ENCODE measurements around the gene MRNIP. TPM values are rescaled to one million over a fixed set of nuclear protein-coding genes. Genes with fewer than 3 reads are reported as not detected.

Gene MRNIP
- total RNA-seq, 1 donor from 2014 or later = 42.2 TPM

- no peak for TF ChIP-seq CTCF (conservative IDR thresholded peaks at IDR 0.05)
- Mint-ChIP-seq H3K36me3 (ENCODE audit: low read depth) (peaks cover 7% of the 10 kb centered on the region), H3K4me3 (peak overlapping the region; percentile 61), H3K27ac (ENCODE audit: unreplicated experiment) (peak overlapping the region; percentile 35), H3K27me3 (ENCODE audit: low read depth) (peaks cover 5% of the 10 kb centered on the region), H3K9me3 (no peaks in the 10 kb centered on the region), H3K4me1 (peaks cover 23% of the 10 kb centered on the region)
- DNase-seq (ENCODE audit: low read depth, low spot score) = no peak
Observed at GRCh38 chr5:179799644-179799973, 59.0 kb downstream of the MRNIP start.

GRCh38 chr5:179798771-179799643, 59.6 kb downstream of the MRNIP start:
- no peaks in the 10 kb centered on the region for H3K9me3 Mint-ChIP-seq
- no peak for TF ChIP-seq CTCF (conservative IDR thresholded peaks at IDR 0.05)
- peaks cover 5% of the 10 kb centered on the region for H3K27me3 Mint-ChIP-seq (ENCODE audit: low read depth)
- peak overlapping the region; percentile 35 for H3K27ac Mint-ChIP-seq (ENCODE audit: unreplicated experiment)
- H3K4me3 Mint-ChIP-seq = peak overlapping the region; percentile 61
- H3K4me1 Mint-ChIP-seq = peaks cover 17% of the 10 kb centered on the region
- DNase-seq (ENCODE audit: low read depth, low spot score) = no peak
- H3K36me3 Mint-ChIP-seq (ENCODE audit: low read depth) = peaks cover 7% of the 10 kb centered on the region

- peaks cover 14% of the 10 kb centered on the region for H3K4me1 Mint-ChIP-seq
- H3K9me3 Mint-ChIP-seq = no peaks in the 10 kb centered on the region
- H3K4me3 Mint-ChIP-seq = no peak overlapping the region
- H3K36me3 Mint-ChIP-seq (ENCODE audit: low read depth) = peaks cover 7% of the 10 kb centered on the region
- TF ChIP-seq CTCF (conservative IDR thresholded peaks at IDR 0.05) = no peak
- peaks cover 5% of the 10 kb centered on the region for H3K27me3 Mint-ChIP-seq (ENCODE audit: low read depth)
- H3K27ac Mint-ChIP-seq (ENCODE audit: unreplicated experiment) = no peak overlapping the region
- DNase-seq (ENCODE audit: low read depth, low spot score) = no peak
Observed at GRCh38 chr5:179798144-179798770, 60.4 kb downstream of the MRNIP start.

- H3K27me3 Mint-ChIP-seq (ENCODE audit: low read depth) = peaks cover 5% of the 10 kb centered on the region
Observed at GRCh38 chr5:179797741-179798140, 60.9 kb downstream of the MRNIP start.

More at GRCh38 chr5:179797741-179798140, 60.9 kb downstream of the MRNIP start:
- Mint-ChIP-seq H3K36me3 (ENCODE audit: low read depth) (peaks cover 7% of the 10 kb centered on the region), H3K27ac (ENCODE audit: unreplicated experiment) (no peak overlapping the region), H3K4me1 (peaks cover 11% of the 10 kb centered on the region), H3K9me3 (no peaks in the 10 kb centered on the region), H3K4me3 (peak overlapping the region; percentile 78)
- DNase-seq (ENCODE audit: low read depth, low spot score) = no peak
- TF ChIP-seq CTCF (conservative IDR thresholded peaks at IDR 0.05) = no peak
